ENCODE measurements around the gene THYN1.

THYN1 gene

DNA sequence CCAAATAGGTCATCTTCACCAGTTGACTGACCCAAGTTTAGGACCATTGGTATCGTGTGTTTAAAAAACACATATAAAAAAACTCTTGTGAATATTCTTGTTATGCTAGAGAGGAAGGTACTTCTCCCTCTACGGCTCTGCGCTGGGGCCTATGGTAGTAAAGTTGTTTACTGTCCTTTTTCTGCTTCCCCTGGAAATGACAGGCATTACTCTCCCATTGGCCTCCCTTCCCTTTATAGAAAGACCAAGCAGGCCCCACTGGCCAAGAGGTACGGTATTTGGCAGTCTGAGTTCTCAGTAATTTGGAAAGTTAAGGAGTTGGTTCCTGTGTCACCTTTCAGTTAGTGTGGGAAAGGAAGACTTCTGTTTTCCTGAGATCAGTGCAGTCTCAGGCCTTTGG lies 6.5 kb downstream of the THYN1 start:
- Mint-ChIP-seq H3K9me3 (no peaks in the 10 kb centered on the region), H3K4me1 (ENCODE audit: low read depth) (peaks cover 8% of the 10 kb centered on the region), H3K27me3 (ENCODE audit: low read depth) (no peaks in the 10 kb centered on the region), H3K4me3 (no peak overlapping the region), H3K36me3 (ENCODE audit: low read depth) (peaks cover 44% of the 10 kb centered on the region), H3K27ac (no peak overlapping the region)

DNA sequence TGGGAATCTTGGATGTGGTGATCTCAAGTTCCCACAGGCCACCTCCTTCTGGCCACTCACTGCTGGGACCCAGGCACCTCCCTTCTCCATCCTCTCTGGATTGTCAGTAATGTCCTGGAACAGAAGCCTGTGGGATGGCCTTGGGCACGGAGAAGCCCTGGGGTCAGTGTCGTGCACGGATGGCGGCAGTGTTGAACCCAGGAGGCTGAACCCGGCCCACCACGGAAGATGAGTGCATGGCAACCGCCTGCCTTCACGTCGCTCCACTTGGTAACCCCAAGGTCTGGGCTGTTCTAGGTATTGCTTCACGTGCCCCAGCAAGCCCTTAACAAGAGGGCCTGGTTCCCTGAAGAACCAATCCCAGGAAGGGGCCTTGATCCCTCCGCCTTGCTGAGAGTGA lies 7.1 kb downstream of the THYN1 start:
- no peak overlapping the region for H3K27ac Mint-ChIP-seq
- H3K9me3 Mint-ChIP-seq = no peaks in the 10 kb centered on the region
- peaks cover 44% of the 10 kb centered on the region for H3K36me3 Mint-ChIP-seq (ENCODE audit: low read depth)

DNA sequence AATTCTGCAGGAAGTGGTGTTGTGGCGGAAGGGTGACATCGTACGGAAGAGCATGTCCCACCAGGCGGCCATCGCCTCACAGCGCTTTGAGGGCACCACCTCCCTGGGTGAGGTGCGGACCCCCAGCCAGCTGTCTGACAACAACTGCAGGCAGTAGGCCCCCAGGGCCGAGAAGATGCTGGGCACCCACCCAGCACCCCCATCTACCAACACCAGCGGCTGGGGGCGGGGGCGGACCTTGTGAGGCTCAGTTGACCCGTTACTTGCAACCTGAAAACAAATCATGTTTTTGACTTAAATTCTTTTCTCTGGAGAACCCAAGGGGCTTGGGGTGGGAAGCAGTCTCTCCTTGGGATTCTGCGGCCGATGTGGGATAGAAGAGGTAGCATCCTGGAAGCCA lies 7.7 kb downstream of the THYN1 start:
- H3K27ac Mint-ChIP-seq = no peak overlapping the region
- H3K4me1 Mint-ChIP-seq (ENCODE audit: low read depth) = peaks cover 7% of the 10 kb centered on the region
- H3K9me3 Mint-ChIP-seq = no peaks in the 10 kb centered on the region
- peaks cover 44% of the 10 kb centered on the region for H3K36me3 Mint-ChIP-seq (ENCODE audit: low read depth)
- no peaks in the 10 kb centered on the region for H3K27me3 Mint-ChIP-seq (ENCODE audit: low read depth)
- no peak overlapping the region for H3K4me3 Mint-ChIP-seq

More for the DNA sequence above, 7.1 kb downstream of the THYN1 start:
- Mint-ChIP-seq H3K4me3 (no peak overlapping the region), H3K4me1 (ENCODE audit: low read depth) (peaks cover 7% of the 10 kb centered on the region), H3K27me3 (ENCODE audit: low read depth) (no peaks in the 10 kb centered on the region)

DNA sequence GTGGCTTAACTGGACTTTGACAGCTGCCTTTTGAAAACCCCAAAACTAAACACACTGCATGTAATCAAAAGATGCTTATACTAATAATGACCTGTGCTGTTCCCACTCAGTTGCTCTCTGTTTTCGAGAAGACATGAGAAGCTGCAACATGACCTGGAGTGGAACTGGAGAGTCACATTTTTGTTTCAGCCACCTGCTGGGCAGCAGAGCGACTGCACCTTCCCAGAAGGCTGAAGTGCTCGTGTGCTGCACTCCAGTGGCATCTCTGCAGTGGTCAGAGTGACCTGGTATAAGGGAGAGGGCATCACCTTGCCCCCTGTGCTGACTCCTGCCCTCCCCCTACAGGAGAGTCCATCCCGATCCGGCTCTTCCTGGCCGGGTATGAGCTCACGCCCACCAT lies 8.6 kb downstream of the THYN1 start:
- H3K4me3 Mint-ChIP-seq = no peak overlapping the region
- peaks cover 49% of the 10 kb centered on the region for H3K36me3 Mint-ChIP-seq (ENCODE audit: low read depth)
- no peak overlapping the region for H3K27ac Mint-ChIP-seq
- no peaks in the 10 kb centered on the region for H3K27me3 Mint-ChIP-seq (ENCODE audit: low read depth)
- peaks cover 7% of the 10 kb centered on the region for H3K4me1 Mint-ChIP-seq (ENCODE audit: low read depth)
- H3K9me3 Mint-ChIP-seq = no peaks in the 10 kb centered on the region

DNA sequence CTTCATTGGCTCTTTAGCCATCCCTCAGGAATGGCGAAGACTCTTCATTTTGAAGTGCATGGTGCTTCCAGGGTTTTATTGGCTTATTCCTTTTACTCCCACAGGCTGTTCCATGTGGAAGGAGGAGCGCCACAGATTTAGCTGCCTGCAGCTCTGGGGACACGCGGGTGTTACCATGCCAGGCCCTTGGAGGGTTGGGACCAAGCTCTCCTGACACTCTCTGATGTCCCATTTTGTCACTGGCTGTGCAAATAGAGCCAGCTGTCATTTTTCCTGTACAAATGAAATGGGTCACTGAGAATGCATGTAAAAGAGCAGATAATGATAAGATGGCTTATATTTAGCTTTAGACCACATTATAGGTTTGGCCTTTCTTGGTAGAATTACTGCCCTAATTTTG lies 9.2 kb downstream of the THYN1 start:
- Mint-ChIP-seq H3K4me3 (no peak overlapping the region), H3K27me3 (ENCODE audit: low read depth) (no peaks in the 10 kb centered on the region), H3K27ac (no peak overlapping the region), H3K36me3 (ENCODE audit: low read depth) (peaks cover 46% of the 10 kb centered on the region), H3K4me1 (ENCODE audit: low read depth) (peaks cover 2% of the 10 kb centered on the region), H3K9me3 (no peaks in the 10 kb centered on the region)

DNA sequence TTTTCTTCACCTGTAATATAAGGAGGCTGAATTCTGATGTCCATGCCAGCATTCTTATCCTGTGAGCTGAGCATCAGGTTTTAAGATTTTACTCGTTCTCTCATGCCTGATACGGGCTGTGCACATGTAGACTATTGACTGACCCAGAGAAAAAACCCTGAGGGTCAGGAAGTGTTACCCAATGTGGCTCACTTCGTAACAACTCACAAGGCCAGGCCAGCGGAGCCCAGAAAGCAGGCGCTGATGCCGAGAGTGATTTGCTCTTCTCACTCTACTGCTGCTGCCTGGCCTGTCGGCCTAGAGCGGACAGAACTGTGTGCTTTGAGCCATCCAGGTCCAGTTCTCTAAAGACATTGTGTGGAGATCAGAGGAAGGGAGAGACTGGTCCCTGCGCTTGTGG lies 10.8 kb downstream of the THYN1 start:
- no peaks in the 10 kb centered on the region for H3K9me3 Mint-ChIP-seq
- no peak overlapping the region for H3K4me3 Mint-ChIP-seq
- no peaks in the 10 kb centered on the region for H3K27me3 Mint-ChIP-seq (ENCODE audit: low read depth)
- no peak overlapping the region for H3K27ac Mint-ChIP-seq
- no peaks in the 10 kb centered on the region for H3K4me1 Mint-ChIP-seq (ENCODE audit: low read depth)
- peaks cover 41% of the 10 kb centered on the region for H3K36me3 Mint-ChIP-seq (ENCODE audit: low read depth)

DNA sequence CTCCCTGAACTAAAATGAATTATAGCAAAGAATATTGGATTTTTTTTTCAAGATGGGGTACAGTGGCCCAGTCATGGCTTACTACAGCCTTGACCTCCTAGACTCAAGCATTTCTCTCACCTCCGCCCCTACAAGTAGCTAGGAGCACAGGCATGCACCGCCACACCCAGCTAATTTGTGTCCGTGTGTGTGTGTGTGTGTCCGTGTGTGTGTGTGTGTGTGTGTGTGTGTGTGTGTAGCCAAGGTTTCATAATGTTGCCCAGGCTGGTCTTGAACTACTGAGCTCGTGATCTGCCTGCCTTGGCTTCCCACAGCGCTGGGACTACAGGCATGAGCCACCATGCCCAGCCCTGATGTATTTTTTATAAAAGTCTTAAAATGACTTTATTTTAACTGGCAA lies 12.6 kb downstream of the THYN1 start:
- Mint-ChIP-seq H3K4me3 (no peak overlapping the region), H3K4me1 (ENCODE audit: low read depth) (no peaks in the 10 kb centered on the region), H3K36me3 (ENCODE audit: low read depth) (peaks cover 36% of the 10 kb centered on the region), H3K9me3 (no peaks in the 10 kb centered on the region), H3K27ac (no peak overlapping the region), H3K27me3 (ENCODE audit: low read depth) (no peaks in the 10 kb centered on the region)

DNA sequence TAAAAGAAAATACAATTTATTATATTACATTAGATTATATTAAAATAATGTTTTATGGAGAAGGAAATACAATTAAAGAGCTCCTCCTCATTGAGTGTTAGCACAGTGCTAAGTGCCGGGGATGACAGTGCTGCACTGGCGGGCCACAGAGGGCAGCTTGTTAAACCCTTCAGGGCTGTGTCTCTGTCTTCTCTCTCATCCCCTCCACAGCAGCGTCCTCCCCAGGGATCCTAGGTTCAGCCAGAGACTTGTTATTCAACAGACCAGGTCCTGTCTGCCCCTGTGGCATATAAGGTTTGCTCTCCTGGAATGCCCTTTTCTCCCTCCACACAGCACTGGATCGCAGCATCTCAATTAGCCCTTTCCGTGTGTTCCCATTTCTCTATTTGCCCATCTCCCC lies 14.2 kb downstream of the THYN1 start:
- peaks cover 32% of the 10 kb centered on the region for H3K36me3 Mint-ChIP-seq (ENCODE audit: low read depth)
- H3K4me1 Mint-ChIP-seq (ENCODE audit: low read depth) = peaks cover 3% of the 10 kb centered on the region
- no peak overlapping the region for H3K27ac Mint-ChIP-seq
- no peaks in the 10 kb centered on the region for H3K9me3 Mint-ChIP-seq
- H3K27me3 Mint-ChIP-seq (ENCODE audit: low read depth) = no peaks in the 10 kb centered on the region
- H3K4me3 Mint-ChIP-seq = no peak overlapping the region

DNA sequence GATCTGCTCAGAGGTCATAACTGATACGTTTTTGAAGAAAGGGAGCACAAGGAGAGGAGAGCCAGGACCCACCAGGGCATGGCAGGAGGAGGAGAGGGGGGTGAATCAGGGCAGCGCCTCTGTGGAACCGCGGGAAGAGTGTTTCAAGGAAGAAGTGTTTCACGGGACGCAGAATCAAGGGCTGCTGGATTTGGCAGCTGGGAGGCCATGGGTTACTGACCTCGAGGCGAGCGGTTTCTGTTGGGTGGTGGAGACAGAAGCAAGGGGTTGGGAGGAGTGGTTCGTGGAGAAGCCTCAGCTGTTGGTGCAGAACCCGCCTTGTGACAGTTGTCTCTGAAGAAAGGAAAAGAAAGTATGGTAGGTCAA lies 15.6 kb downstream of the THYN1 start:
- Mint-ChIP-seq H3K4me3 (no peak overlapping the region), H3K36me3 (ENCODE audit: low read depth) (peaks cover 20% of the 10 kb centered on the region), H3K27ac (no peak overlapping the region), H3K27me3 (ENCODE audit: low read depth) (no peaks in the 10 kb centered on the region), H3K9me3 (no peaks in the 10 kb centered on the region), H3K4me1 (ENCODE audit: low read depth) (peaks cover 8% of the 10 kb centered on the region)

DNA sequence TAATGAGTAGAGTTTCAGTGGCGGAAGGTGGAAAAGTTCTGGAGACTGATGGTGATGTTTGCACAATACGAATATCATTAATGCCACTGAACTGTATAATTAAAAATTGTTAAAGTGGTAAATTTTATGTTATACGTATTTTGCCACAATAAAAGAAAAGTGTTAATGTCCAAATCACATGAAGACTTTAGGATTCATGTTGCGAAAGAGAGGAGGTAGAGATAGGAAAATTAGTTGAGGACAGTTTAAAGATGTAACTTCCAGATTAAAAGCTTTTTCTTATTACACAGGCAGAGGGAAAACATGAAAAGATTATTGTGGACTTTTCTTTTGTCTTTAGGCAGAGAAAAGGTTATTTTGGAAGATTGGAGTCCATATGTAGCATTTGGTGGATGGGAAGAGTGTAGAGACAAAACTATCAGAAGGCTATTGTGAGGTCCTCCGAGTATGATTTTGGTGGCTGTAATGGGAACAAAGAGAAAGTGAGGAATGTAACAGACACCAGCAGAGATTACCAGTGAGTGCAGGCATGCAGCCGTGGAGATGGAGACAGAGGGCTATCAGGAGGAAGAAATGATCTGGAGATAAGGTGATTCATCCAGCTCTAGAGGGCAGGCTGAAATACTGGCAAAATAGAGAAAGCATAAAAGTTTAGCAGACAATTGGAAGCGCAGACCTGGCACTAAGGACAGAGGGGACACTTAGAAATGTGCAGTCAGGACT lies 16.2 kb downstream of the THYN1 start:
- H3K4me1 Mint-ChIP-seq (ENCODE audit: low read depth) = peaks cover 13% of the 10 kb centered on the region
- no peak overlapping the region for H3K27ac Mint-ChIP-seq
- no peaks in the 10 kb centered on the region for H3K9me3 Mint-ChIP-seq
- no peaks in the 10 kb centered on the region for H3K27me3 Mint-ChIP-seq (ENCODE audit: low read depth)
- peaks cover 18% of the 10 kb centered on the region for H3K36me3 Mint-ChIP-seq (ENCODE audit: low read depth)
- no peak overlapping the region for H3K4me3 Mint-ChIP-seq

DNA sequence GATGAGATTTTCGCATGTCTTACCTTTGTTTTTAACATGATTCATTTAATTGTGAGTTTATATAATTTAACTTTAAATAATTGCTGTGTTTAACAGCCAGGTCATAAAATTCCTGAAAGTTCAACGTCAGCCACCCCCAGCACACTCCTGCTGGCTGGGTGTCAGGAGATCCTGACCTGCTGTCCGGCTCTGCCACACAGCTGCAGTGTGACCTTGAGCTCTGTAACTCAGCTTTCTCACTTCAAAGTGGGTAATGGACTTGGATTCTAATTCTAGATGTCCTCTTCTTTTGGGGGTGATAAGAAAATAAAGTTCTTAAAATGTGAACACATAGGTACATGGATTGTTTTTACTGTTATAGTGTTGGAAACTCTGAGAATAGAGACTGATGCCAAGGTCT lies 17.8 kb downstream of the THYN1 start:
- peaks cover 17% of the 10 kb centered on the region for H3K36me3 Mint-ChIP-seq (ENCODE audit: low read depth)
- H3K4me1 Mint-ChIP-seq (ENCODE audit: low read depth) = peaks cover 22% of the 10 kb centered on the region
- no peaks in the 10 kb centered on the region for H3K9me3 Mint-ChIP-seq
- H3K4me3 Mint-ChIP-seq = no peak overlapping the region
- H3K27me3 Mint-ChIP-seq (ENCODE audit: low read depth) = no peaks in the 10 kb centered on the region
- H3K27ac Mint-ChIP-seq = no peak overlapping the region

DNA sequence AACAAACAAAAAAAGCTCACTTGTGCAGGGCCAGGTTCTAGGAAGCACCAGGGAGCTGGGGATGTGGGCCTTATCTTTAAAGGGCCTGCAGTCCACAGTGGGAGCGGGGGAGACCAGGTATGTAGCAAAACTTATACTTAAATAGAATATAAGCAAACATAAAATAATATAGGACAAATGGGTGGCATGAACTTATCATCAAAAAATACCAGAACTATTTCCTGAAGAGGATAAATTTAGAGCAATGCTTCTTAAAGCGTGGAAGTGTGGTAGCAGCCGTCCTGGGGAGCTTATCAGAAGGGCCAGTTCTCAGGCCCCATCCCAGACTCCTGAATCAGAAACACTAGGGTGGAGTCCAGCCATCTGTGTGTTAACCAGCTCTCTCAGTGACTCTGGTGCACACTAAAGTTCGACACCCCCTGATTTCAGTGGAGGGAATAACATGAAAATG lies 19.4 kb downstream of the THYN1 start:
- H3K9me3 Mint-ChIP-seq = no peaks in the 10 kb centered on the region
- no peak overlapping the region for H3K4me3 Mint-ChIP-seq
- no peak overlapping the region for H3K27ac Mint-ChIP-seq
- peaks cover 37% of the 10 kb centered on the region for H3K4me1 Mint-ChIP-seq (ENCODE audit: low read depth)
- H3K27me3 Mint-ChIP-seq (ENCODE audit: low read depth) = no peaks in the 10 kb centered on the region
- H3K36me3 Mint-ChIP-seq (ENCODE audit: low read depth) = peaks cover 17% of the 10 kb centered on the region

DNA sequence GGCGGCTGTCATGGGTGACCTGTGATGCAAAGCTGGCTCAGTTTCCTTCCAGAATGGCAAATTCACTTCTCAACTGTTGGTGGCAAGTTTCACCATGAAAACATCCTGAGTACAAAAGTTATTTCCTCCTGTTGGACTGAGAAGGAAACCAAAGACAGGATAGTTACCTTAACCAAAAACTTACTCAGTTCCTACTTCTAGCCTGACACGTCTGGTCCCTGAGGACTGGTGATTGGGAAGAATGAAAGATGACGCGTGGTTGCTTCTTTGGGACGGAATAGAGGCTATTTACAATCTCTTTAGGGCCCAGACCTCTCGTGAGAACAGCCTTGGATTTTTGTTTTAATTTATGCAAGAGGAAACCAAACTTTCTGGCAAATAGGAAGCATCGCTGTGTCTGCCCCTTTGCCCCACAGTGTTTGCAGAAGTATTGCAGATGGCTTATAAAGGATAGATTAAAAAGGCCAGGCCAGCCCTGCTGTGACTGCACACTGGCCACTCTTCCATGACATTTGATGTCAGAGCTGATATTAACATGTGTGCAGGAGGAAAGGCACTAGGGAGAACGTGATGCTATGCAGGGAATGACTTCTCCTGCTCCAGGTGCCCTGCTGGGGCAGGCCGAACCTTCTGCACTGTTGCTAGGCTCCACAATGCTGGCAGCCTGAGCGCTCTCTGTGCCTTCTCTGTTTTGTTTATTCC lies 21.0 kb downstream of the THYN1 start:
- Mint-ChIP-seq H3K4me1 (ENCODE audit: low read depth) (peaks cover 53% of the 10 kb centered on the region), H3K9me3 (no peaks in the 10 kb centered on the region), H3K27me3 (ENCODE audit: low read depth) (no peaks in the 10 kb centered on the region), H3K36me3 (ENCODE audit: low read depth) (peaks cover 18% of the 10 kb centered on the region), H3K4me3 (no peak overlapping the region), H3K27ac (no peak overlapping the region)

DNA sequence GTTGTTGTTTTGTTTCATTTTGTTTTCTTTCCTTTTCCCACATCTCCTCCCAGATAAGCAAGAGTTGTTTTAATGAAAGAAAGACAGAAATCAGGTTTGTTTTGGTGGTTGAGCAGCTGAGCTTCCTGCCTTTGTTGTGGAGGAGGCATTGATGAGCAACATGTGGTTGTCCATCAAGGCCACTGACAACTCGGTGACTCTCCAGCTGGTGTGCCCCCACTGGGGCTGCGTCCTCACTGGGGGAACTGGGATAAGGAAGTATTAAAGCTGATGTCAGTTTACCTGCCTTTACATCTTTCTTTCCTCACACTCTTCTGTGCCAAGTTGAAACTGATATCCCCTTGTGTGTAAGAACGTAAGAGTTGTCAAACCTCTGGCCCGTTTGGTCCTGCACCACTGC lies 22.8 kb downstream of the THYN1 start:
- Mint-ChIP-seq H3K27me3 (ENCODE audit: low read depth) (no peaks in the 10 kb centered on the region), H3K36me3 (ENCODE audit: low read depth) (peaks cover 16% of the 10 kb centered on the region), H3K9me3 (no peaks in the 10 kb centered on the region), H3K27ac (peak overlapping the region; percentile 15), H3K4me1 (ENCODE audit: low read depth) (peaks cover 68% of the 10 kb centered on the region), H3K4me3 (no peak overlapping the region)

DNA sequence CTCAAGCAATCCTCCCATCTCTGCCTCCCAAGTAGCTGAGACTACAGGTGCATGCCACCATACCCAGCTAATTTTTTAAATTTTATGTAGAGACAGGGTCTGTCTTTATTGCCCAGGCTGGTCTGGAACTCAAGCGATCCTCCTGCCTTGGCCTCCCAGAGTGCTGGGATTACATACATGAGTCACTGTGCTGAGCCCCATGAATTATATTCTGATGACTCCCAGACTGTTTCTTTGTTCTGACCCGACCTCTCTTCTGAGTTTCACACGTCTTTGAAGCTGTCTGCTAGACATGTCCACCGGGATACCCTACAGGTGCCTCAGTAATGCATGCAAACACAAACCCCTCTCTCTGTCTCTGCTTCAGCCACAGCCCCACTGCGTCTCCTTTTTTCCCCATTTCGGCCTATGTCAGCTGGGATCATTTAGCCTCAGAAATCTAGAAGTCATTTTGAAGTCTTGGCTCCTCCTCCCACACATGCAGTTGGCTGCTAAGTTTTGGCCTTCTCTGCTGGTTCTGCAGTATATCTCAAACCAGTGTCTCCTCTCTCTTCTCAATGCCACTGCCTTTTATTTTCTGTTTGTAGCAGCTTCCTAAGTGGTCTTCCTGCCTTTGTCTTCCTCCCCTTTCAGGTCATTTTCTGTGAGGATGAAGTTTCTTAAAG lies 23.9 kb downstream of the THYN1 start:
- no peak overlapping the region for H3K27ac Mint-ChIP-seq
- H3K4me1 Mint-ChIP-seq (ENCODE audit: low read depth) = peaks cover 67% of the 10 kb centered on the region
- peaks cover 11% of the 10 kb centered on the region for H3K36me3 Mint-ChIP-seq (ENCODE audit: low read depth)
- no peak overlapping the region for H3K4me3 Mint-ChIP-seq
- no peaks in the 10 kb centered on the region for H3K9me3 Mint-ChIP-seq
- H3K27me3 Mint-ChIP-seq (ENCODE audit: low read depth) = no peaks in the 10 kb centered on the region

Data from T-helper 1 cell treated with Interleukin-12 subunit alpha and Interleukin-12 subunit beta and Interleukin-4 antibody, amounts not matched to agents 30 μg/mL and 1 μg/mL, for 36 hours (primary cell).